NK-92 (cell line): ENCODE measurements around the gene MYL12A.
"Not testable (repeated sequence)": the region's sequence is repeated elsewhere in the genome, so short reads cannot be mapped to it uniquely, and the experiment has no call there.

ENCODE experiments used
- DNase-seq: peaks from one replicate; lab custom pipeline; 2025; ENCODE audit not compliant: unreplicated experiment; lab: John Stamatoyannopoulos, UW

MYL12A gene

GRCh38 chr18:3247240-3248061, at the start of gene MYL12A:
TSS of gene MYL12A (plus strand) at chr18:3247801. CDS start at chr18:3253248, 5,447 bp downstream.
- DNase-seq, result peak; percentile 31

DNA sequence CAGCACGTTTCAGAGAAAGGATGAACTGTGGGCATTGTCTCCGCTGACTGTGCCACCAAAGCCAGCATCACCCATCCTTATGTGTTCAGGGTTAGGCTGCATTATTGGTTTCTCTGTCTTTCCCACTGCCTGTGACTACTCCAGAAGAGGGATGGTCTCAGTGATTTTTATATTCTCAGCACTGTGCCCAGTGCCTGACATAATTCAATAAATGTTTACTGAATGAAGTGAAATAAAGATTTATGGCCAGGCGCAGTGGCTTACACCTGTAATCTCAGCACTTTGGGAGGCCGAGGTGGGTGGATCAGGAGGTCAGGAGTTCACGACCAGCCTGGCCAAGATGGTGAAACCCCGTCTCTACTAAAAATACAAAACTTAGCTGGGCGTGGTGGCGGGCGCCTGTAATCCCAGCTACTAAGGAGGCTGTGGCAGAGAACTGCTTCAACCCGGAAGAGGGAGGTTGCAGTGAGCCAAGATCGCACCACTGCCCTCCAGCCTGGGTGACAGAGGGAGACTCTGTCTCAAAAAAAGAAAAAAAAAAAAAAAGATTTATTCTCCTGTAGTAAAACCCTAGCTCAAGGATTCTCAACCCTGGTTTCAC, 49.2 kb upstream of the MYL12A start:
- DNase-seq, result not testable (repeated sequence)

DNA sequence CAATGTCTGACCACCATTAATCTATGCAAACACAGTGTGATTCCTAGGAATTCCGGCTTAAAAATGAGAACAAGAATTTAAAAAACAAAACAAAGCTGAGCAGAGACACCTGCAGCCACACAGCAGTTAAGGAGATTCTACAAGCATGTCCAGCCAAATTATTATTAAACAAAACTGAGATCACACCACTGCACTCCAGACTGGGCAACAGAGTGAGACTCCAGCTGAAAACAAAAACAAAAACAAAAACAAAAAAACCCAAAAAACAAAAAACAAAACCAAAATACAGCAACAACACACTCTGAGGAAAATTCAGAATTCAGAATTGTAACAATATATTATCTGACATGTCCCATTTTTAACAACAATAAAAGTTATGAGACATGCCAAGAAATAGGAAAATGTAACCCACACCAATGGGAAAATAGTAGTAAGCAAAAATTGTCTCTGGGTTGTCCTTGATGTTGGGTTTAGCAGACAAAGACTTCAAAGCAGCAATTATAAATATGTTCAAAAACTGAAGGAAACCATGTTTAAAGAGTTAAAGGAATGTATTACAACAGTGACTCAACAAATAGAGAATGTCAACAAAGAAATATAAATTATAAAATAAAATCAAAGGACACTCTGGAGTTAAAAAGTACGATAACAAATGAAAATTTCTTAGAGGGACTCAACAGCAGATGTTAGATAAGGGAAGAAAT, 47.5 kb upstream of the MYL12A start:
- DNase-seq, result no peak

- DNase-seq, result no peak
Measured at GRCh38 chr18:3205239-3205638, 42.4 kb upstream of the MYL12A start.

- DNase-seq, result no peak
Measured at GRCh38 chr18:3207565-3207964, 40.0 kb upstream of the MYL12A start.

- no peak for DNase-seq
Measured at GRCh38 chr18:3209859-3210569, 37.6 kb upstream of the MYL12A start.

DNA sequence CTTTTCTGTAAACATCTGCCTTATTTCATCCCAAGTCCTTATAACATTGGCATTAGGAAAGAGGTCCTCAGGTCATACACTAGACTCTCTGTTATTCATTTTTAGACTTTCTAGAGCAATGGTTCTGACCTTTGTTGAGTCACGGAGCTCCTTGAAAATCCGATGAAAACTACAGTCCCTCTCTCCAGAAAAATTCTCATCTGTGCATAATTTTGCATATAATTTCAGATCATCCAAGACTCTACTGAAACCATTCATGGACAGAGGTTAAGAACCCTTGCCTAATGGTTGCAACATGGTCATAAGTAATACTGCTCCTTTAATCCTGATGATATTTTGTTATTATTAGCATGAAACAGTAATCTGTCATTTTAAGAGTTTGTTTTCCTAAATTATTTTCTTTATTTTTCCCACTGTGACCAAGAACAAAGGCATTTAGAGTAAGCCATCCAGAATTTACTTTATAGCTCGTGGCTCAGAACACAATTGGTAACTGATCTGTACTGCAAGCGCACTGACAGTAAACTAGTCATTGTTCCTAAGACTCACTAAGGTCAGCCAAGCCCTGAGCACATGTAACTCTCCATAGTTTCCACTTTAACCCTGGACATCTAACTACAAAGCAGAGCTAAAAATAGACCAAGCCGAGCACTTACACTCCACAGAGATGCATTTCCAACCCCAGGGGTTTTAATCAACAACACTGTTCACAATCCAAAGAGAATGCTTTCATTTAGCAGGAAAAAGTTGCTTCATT, 36.2 kb upstream of the MYL12A start:
- DNase-seq, result no peak

GRCh38 chr18:3212657-3213056, 34.9 kb upstream of the MYL12A start:
- no peak for DNase-seq

DNA sequence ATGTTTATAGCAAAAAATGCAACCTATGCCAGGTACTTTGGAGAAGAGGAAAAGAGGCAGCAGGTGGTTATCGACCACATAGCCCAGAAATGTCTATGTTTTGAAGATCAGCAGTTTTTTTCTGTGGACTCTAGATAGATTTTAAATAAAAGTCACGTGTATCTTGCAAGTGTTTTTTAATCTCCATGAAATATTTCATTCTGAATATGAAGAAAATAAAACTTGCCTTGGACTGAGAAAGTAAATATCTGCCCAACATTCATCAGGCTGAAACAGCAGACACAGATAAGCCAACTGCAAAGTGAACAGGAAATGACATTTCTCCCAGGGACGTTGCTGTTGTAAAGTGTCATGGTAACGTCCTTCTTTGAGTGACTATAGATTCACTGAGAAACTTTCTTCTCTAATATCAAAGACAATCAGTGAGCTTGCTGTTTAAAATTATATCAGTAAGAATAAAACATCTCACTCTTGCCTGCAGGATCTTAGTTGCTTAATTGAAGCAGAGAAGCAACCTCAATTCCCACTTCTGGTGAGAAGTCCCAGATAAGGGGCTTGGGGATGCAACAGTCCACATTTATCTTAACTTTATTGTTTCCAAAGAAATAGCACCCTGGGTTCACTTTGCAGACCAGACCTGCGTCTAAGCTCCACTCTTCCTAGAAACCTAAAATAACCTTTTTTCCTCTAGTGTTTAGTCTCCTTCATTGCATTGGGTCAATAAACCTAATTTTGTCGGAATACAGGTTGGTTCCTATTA, 34.1 kb upstream of the MYL12A start:
- no peak for DNase-seq

GRCh38 chr18:3214855-3215637, 32.6 kb upstream of the MYL12A start:
- no peak for DNase-seq

DNA sequence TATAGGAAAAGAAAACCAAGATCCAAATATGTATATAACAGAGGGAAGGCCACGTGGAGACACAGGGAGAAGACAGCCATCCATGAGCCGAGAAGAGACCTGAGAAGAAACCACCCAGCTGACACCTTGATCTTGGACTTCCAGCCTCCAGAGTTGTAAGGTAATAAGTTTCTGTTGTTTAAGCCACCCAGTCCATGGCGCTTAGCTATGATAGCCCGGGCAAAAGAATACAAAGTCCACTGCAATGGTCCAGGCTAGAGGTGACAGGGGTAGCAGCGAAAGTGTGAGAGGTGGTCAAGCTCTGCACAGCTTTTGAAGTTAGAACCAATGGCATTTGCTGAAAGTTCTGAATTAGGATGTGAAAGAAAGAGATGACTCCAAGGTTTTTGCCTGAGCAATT, 30.6 kb upstream of the MYL12A start:
- DNase-seq, result no peak

DNA sequence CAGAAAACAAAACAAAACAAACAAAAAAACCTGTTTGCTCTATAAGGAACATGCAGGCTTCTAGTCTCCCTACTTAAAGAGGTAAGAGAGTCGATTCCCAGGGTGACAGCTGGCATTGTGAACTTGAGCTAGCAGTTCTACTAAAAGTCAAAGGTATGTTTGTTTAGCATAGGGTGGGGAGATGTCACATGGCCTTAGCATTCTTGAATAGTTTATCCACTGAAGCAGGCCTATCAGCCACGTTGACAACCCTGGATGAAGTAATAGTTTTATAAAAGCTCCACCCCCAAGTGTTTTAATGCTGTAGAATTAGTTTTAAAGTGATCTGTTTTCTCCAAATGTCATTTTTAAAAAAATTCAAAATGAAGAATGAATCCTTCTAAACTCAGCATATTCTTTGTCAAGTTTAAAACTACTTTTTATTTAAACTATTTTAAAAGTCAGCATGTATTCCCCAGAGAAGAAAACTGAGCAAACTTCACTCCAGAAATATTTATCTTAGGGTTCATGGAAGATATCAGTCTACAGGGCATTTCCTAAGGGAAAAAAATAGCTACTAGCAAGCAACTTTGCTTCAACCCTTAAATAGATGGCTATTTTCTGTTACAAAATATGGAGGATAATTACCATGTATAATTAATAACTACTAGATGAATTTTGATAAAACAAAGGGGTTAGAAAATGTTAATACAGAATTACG, 29.5 kb upstream of the MYL12A start:
- no peak for DNase-seq

DNA sequence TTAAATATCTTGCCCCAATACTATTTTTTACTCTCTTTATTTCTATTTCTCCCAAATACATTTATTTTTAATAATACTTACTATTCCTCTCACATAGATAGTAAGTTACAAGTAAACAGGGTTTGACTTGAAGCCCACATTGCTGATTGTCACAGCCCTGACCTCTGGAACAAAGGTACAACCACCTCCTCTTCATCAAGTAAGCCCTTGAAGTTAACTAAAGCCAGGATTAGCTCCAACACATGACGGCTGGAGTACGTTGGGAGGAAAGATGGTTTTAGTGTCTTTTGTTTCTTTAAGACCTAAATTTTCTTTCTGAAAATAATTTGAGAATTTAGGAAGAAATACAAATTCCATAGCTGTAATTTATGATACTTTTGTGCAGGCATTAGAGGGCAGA, 28.8 kb upstream of the MYL12A start:
- DNase-seq, result no peak

DNA sequence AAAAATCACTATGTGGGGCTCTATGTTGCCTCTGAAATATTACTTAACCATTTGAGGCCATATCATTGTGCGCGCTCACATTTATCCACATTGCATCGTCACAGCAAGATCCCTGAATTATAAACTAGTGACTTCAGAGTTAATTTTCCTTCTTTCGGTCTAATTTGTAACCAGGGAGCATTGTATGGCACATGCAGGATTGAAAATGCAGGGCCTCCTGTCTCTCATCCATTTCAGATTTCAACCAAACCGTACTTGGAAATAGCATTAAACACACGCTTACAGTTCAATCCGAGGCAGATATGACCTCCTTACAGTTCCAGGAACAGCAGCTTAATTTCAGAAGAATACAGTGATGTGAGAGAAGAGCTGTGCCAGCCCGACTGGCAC, 28.4 kb upstream of the MYL12A start:
- DNase-seq, result no peak

DNA sequence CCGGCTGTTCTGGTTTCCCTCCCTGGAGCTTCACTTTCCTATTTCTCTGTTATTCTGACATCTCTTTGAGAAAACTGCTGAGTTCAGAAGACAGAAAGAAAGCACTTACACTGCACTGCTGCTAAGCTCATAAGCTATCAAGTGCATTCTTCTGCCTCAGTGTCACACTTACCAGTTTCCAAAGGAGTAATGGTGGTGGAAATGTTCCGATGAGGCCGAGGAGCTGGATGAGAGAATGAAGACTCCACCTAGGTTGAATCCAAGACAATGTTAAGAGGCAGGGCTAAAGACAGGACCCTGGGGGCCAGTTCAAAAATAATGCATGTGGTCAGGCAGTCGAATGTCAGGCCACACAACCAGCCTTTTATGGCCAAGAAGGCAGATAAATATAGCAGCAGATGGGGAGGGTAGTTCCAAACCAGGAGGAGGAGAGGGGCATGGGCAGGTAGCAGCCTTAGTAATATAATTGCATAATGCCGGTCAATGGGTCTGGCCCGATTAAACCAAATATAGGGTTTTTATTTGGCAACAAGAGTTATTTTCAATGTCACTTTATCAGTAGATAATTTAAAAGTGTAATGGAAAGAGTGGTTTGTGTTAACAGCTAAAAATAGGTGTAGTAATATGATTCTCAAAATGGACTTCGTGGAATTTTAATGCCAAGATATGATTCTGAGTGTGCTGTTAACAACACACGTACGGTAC, 27.8 kb upstream of the MYL12A start, which contains the start of gene MYOM1:
Gene MYOM1, minus strand, starts transcription at position 338 of the 705 bp plus-strand sequence. CDS start 4,745 bp downstream, outside the sequence.
- DNase-seq, result no peak

GRCh38 chr18:3220868-3221267, 26.7 kb upstream of the MYL12A start:
- not testable (repeated sequence) for DNase-seq

DNA sequence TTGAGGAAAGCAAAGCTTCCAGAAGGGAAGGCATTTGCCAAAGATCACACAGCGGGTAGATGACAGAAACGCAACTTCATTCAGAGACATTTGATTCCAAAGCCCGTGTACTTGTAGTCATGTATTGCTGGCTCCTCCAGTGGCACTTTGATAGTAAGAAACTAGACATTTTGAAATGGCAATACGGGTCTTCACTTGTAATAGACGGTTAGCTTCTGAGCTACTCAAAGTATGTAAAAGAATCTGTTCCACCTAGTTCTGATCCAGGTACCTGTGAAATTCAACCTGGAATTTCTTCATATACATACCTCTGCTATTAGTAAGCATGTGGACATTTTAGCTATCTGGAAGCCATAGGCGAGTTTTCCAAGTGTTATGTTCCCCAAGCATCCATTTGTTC, 26.1 kb upstream of the MYL12A start:
- DNase-seq, result no peak

- no peak for DNase-seq
Measured at GRCh38 chr18:3223356-3223755, 24.2 kb upstream of the MYL12A start.
